Liver (tissue), 9 donors: ENCODE data around the gene ACOXL. TPM values are rescaled to one million over a fixed set of nuclear protein-coding genes. Genes with fewer than 3 reads are reported as not detected.
"Not testable (repeated sequence)": the region's sequence is repeated elsewhere in the genome, so short reads cannot be mapped to it uniquely, and the experiment has no call there.

Experiments used
- DNase-seq: peaks from one replicate; pipeline ENCODE4 v3.0.0-alpha.2; 2017; ENCODE audit warnings: low spot score
- H3K27ac ChIP-seq, 2 donors: one replicate each; pipeline ENCODE4 v1.7.0; 2013; ENCODE audit warnings: inconsistent platforms in 2 of 2, low read length in 2 of 2, control low read depth in 1 of 2, low read depth in 1 of 2, mild to moderate bottlenecking in 1 of 2
- H3K27me3 ChIP-seq, 4 donors: one replicate each; pipeline versions ENCODE4 v1.6.1 to v1.7.0; 2013; ENCODE audit warnings: low read length in 3 of 4, inconsistent platforms in 1 of 4, mild to moderate bottlenecking in 1 of 4, moderate library complexity in 1 of 4; ENCODE audit not compliant: control insufficient read depth in 4 of 4, insufficient read depth in 4 of 4
- H3K36me3 ChIP-seq, 4 donors: one replicate each; pipeline versions ENCODE4 v1.6.1 to v1.7.0; 2013; ENCODE audit warnings: low read length in 3 of 4, mild to moderate bottlenecking in 3 of 4, low read depth in 1 of 4, moderate library complexity in 1 of 4; ENCODE audit not compliant: control insufficient read depth in 4 of 4, insufficient read depth in 3 of 4
- H3K4me1 ChIP-seq, 4 donors: one replicate each; pipeline versions ENCODE4 v1.6.1 to v1.7.0; 2013; ENCODE audit warnings: low read length in 3 of 4, mild to moderate bottlenecking in 3 of 4, moderate library complexity in 1 of 4; ENCODE audit not compliant: control insufficient read depth in 4 of 4, insufficient read depth in 4 of 4
- H3K4me3 ChIP-seq, 3 donors: one replicate each; pipeline versions ENCODE4 v1.6.1 to v1.7.0; 2013; ENCODE audit warnings: low read length in 3 of 3, control low read depth in 1 of 3, low read depth in 1 of 3, mild to moderate bottlenecking in 1 of 3
- H3K9ac ChIP-seq, 2 donors: one replicate each; pipeline ENCODE4 v1.7.0; 2013; ENCODE audit warnings: low read length in 2 of 2, mild to moderate bottlenecking in 2 of 2, moderate library complexity in 2 of 2, control low read depth in 1 of 2, low read depth in 1 of 2
- H3K9me3 ChIP-seq, 4 donors: one replicate each; pipeline versions ENCODE4 v1.6.1 to v1.7.0; 2013; ENCODE audit warnings: low read length in 3 of 4; ENCODE audit not compliant: control insufficient read depth in 4 of 4
- EGR1 ChIP-seq, 2 donors: IDR thresholded peaks; 2 replicates each; pipeline ENCODE4 v1.6.1; 2016 to 2018; ENCODE audit warnings: antibody characterized with exemption in 2 of 2, low read depth in 2 of 2
- FOXA1 ChIP-seq: IDR thresholded peaks from 2 replicates; pipeline ENCODE4 v1.6.1; 2016; ENCODE audit warnings: antibody characterized with exemption
- FOXA2 ChIP-seq: IDR thresholded peaks from 2 replicates; pipeline ENCODE4 v1.6.1; 2016; ENCODE audit warnings: antibody characterized with exemption
- GABPA ChIP-seq, 2 donors: IDR thresholded peaks in 1 of 2; conservative IDR thresholded peaks in 1 of 2; 2 replicates each; pipeline ENCODE4 v1.6.1; 2016; ENCODE audit warnings: antibody characterized with exemption in 2 of 2, mild to moderate bottlenecking in 1 of 2, moderate library complexity in 1 of 2
- HNF4G ChIP-seq: IDR thresholded peaks from 2 replicates; pipeline ENCODE4 v1.6.1; 2016; ENCODE audit warnings: antibody characterized with exemption
- RAD21 ChIP-seq, 2 donors: IDR thresholded peaks; 2 replicates each; pipeline ENCODE4 v1.6.1; 2016; ENCODE audit warnings: antibody characterized with exemption in 2 of 2, mild to moderate bottlenecking in 2 of 2
- RXRA ChIP-seq, 2 donors: IDR thresholded peaks; 2 replicates each; pipeline ENCODE4 v1.6.1; 2017 to 2018; ENCODE audit warnings: antibody characterized with exemption in 2 of 2, mild to moderate bottlenecking in 1 of 2
- SP1 ChIP-seq: IDR thresholded peaks from 2 replicates; pipeline ENCODE4 v1.6.1; 2018; ENCODE audit warnings: antibody characterized with exemption, mild to moderate bottlenecking
- TAF1 ChIP-seq: conservative IDR thresholded peaks from 2 replicates; pipeline ENCODE4 v1.6.1; 2016; ENCODE audit warnings: antibody characterized with exemption, mild to moderate bottlenecking
- WGBS: extraction: QIAGEN DNeasy Blood & Tissue Kit; methylation state at CpG from one replicate; pipeline ENCODE4 v1.1.7; 2013; 5-methylcytosine and 5-hydroxymethylcytosine counted together
- polyA plus RNA-seq, 2 donors: library from polyadenylated mRNA; stranded (reverse) in 1 of 2; unstranded in 1 of 2; fragments of 200-250 nt in 1 of 2; fragments of >200 nt in 1 of 2; fragmentation: Nextera tagmentation in 1 of 2; extraction: Ambion mirVana in 1 of 2; gene quantifications; one replicate each; pipeline versions ENCODE4 v1.2.1 to v1.2.3, GENCODE V29; 2013 to 2015
- total RNA-seq, 2 donors: library from RNA; depleted of rRNA; stranded (reverse); fragments of >200 nt; gene quantifications; one replicate each; pipeline ENCODE4 v1.2.3, GENCODE V29; 2014
- TF ChIP-seq, protein P1 (sequence below): IDR thresholded peaks from 2 replicates; pipeline ENCODE4 v1.6.1; 2016; ENCODE audit warnings: antibody characterized with exemption
- TF ChIP-seq, protein P2 (sequence below): IDR thresholded peaks from 2 replicates; pipeline ENCODE4 v1.6.1; 2016; ENCODE audit warnings: antibody characterized with exemption
- TF ChIP-seq, protein P3 (sequence below): IDR thresholded peaks from 2 replicates; pipeline ENCODE4 v1.6.1; 2016; ENCODE audit warnings: antibody characterized with exemption, mild to moderate bottlenecking
- TF ChIP-seq, protein P4 (sequence below): fragments of 150-350 bp; IDR thresholded peaks from 2 replicates; pipeline ENCODE4 v1.5.1; 2017; ENCODE audit warnings: improper control_type of control experiment, low read depth, low read length; ENCODE audit not compliant: missing input control
- TF ChIP-seq, protein P5 (sequence below): IDR thresholded peaks from 2 replicates; pipeline ENCODE4 v1.6.1; 2016; ENCODE audit warnings: antibody characterized with exemption
- donor health status: healthy.
- donor health status: healthy.
- donor health status: healthy.
- donor health status: healthy.
- donor health status: healthy.

Gene ACOXL
- total and polyA plus RNA-seq, 4 donors, result 0.07 TPM; not detected in 3

DNA sequence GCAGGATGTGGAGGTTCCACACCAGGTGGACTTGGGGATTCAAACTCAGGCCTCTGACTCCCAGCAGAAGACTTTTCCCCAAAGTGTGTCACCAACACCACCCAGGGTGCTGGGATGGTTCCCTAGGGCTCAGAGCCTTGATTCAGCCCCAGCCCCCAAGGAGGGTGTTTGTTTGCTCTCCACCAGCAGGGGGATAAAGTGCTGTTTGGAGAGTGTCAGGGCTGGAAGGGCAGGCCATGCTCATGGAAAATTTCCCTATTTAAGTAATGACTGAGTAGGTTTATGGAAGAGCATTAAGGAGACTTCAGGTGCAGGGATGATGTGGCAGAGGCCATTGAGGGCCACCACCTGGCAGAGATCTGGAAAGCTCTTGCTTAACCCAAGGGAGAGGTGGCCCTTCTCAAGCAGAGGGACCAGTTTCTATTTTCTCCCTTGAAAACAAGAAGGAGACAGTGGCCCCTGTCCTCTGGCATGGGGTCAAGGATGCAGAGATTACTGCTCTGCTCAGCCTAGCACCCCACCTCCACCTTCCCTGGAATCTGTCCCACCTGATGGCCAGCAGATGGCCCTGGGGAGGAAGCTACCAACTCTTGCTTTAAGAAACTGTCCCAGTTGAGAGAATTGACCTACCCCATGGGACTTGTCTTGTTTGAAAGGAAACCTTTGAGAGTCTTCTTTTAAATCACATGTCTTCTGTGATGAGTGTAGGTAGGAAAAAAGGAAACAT is 122.1 kb downstream of the ACOXL start:
- H3K9ac ChIP-seq, result no peak overlapping the region
- TF ChIP-seq SP1, result no peak
- TF ChIP-seq FOXA2, result no peak
- TF ChIP-seq, protein P1, sequence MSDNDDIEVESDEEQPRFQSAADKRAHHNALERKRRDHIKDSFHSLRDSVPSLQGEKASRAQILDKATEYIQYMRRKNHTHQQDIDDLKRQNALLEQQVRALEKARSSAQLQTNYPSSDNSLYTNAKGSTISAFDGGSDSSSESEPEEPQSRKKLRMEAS, result no peak
- no peak for TF ChIP-seq GABPA (IDR thresholded peaks at IDR 0.05 in 1 of 2, conservative IDR thresholded peaks at IDR 0.05 in 1 of 2)
- TF ChIP-seq EGR1 (IDR thresholded peaks at IDR 0.05; ENCODE audit: low read depth in 2 of 2), result no peak
- no peak for TF ChIP-seq TAF1
- TF ChIP-seq, protein P2, sequence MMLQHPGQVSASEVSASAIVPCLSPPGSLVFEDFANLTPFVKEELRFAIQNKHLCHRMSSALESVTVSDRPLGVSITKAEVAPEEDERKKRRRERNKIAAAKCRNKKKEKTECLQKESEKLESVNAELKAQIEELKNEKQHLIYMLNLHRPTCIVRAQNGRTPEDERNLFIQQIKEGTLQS, result no peak
- no peak for TF ChIP-seq FOXA1
- no peak for TF ChIP-seq RAD21 (IDR thresholded peaks at IDR 0.05)
- TF ChIP-seq, protein P3, sequence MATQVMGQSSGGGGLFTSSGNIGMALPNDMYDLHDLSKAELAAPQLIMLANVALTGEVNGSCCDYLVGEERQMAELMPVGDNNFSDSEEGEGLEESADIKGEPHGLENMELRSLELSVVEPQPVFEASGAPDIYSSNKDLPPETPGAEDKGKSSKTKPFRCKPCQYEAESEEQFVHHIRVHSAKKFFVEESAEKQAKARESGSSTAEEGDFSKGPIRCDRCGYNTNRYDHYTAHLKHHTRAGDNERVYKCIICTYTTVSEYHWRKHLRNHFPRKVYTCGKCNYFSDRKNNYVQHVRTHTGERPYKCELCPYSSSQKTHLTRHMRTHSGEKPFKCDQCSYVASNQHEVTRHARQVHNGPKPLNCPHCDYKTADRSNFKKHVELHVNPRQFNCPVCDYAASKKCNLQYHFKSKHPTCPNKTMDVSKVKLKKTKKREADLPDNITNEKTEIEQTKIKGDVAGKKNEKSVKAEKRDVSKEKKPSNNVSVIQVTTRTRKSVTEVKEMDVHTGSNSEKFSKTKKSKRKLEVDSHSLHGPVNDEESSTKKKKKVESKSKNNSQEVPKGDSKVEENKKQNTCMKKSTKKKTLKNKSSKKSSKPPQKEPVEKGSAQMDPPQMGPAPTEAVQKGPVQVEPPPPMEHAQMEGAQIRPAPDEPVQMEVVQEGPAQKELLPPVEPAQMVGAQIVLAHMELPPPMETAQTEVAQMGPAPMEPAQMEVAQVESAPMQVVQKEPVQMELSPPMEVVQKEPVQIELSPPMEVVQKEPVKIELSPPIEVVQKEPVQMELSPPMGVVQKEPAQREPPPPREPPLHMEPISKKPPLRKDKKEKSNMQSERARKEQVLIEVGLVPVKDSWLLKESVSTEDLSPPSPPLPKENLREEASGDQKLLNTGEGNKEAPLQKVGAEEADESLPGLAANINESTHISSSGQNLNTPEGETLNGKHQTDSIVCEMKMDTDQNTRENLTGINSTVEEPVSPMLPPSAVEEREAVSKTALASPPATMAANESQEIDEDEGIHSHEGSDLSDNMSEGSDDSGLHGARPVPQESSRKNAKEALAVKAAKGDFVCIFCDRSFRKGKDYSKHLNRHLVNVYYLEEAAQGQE, result no peak
- TF ChIP-seq, protein P4, sequence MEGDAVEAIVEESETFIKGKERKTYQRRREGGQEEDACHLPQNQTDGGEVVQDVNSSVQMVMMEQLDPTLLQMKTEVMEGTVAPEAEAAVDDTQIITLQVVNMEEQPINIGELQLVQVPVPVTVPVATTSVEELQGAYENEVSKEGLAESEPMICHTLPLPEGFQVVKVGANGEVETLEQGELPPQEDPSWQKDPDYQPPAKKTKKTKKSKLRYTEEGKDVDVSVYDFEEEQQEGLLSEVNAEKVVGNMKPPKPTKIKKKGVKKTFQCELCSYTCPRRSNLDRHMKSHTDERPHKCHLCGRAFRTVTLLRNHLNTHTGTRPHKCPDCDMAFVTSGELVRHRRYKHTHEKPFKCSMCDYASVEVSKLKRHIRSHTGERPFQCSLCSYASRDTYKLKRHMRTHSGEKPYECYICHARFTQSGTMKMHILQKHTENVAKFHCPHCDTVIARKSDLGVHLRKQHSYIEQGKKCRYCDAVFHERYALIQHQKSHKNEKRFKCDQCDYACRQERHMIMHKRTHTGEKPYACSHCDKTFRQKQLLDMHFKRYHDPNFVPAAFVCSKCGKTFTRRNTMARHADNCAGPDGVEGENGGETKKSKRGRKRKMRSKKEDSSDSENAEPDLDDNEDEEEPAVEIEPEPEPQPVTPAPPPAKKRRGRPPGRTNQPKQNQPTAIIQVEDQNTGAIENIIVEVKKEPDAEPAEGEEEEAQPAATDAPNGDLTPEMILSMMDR, result no peak
- TF ChIP-seq, protein P5, sequence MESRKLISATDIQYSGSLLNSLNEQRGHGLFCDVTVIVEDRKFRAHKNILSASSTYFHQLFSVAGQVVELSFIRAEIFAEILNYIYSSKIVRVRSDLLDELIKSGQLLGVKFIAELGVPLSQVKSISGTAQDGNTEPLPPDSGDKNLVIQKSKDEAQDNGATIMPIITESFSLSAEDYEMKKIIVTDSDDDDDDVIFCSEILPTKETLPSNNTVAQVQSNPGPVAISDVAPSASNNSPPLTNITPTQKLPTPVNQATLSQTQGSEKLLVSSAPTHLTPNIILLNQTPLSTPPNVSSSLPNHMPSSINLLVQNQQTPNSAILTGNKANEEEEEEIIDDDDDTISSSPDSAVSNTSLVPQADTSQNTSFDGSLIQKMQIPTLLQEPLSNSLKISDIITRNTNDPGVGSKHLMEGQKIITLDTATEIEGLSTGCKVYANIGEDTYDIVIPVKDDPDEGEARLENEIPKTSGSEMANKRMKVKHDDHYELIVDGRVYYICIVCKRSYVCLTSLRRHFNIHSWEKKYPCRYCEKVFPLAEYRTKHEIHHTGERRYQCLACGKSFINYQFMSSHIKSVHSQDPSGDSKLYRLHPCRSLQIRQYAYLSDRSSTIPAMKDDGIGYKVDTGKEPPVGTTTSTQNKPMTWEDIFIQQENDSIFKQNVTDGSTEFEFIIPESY, result no peak
- TF ChIP-seq HNF4G, result no peak
- TF ChIP-seq RXRA (IDR thresholded peaks at IDR 0.05), result no peak
- no peak overlapping the region for H3K27ac ChIP-seq
- DNase-seq, result no peak
- no peaks in the 10 kb centered on the region for H3K27me3 ChIP-seq
- H3K4me1 ChIP-seq, result no peaks in the 10 kb centered on the region
- no peak overlapping the region for H3K4me3 ChIP-seq
- H3K36me3 ChIP-seq, result no peaks in the 10 kb centered on the region
- H3K9me3 ChIP-seq, result no peaks in the 10 kb centered on the region

DNA sequence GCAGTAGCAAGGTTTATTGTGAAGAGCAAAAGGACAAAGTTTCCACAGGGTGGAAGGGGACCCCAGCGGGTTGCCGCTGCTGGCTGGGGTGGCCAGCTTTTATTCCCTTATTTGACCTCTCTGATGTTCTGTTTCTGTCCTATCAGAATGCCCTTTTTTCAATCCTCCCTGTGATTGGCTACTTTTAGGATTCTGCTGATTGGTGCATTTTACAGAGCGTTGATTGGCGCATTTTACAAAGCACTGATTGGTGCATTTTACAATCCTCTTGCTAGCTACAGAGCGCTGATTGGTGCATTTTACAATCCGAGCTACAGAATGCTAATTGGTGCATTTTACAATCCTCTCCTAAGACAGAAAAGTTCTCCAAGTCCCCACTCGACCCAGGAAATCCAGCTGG is 123.5 kb downstream of the ACOXL start:
- not testable (repeated sequence) for H3K36me3 ChIP-seq, H3K4me3 ChIP-seq, H3K27me3 ChIP-seq, H3K9me3 ChIP-seq, DNase-seq, H3K9ac ChIP-seq, H3K27ac ChIP-seq, H3K4me1 ChIP-seq
- 90% methylated on average over 7 of the region's 7 CpGs for WGBS
